ENCODE results near the gene MMS22L.

MMS22L gene

GRCh38 chr6:97214671-97215070, 68.3 kb downstream of the MMS22L start:
- Mint-ChIP-seq H3K36me3 (ENCODE audit: insufficient read depth) (peaks cover 3% of the 10 kb centered on the region), H3K27ac (no peak overlapping the region), H3K4me3 (no peak overlapping the region), H3K27me3 (no peaks in the 10 kb centered on the region), H3K4me1 (ENCODE audit: low read depth in 2 of 2) (no peaks in the 10 kb centered on the region), H3K9me3 (no peaks in the 10 kb centered on the region)
- DNase-seq (no peak), ATAC-seq (replicated peaks) (no peak)

- DNase-seq (no peak), ATAC-seq (replicated peaks) (no peak)
- H3K9me3 Mint-ChIP-seq: no peaks in the 10 kb centered on the region
- H3K4me3 Mint-ChIP-seq: no peak overlapping the region
- H3K27ac Mint-ChIP-seq: peak overlapping the region in 1 of 2 donors; percentile 7
- no peaks in the 10 kb centered on the region for H3K27me3 Mint-ChIP-seq
- H3K4me1 Mint-ChIP-seq (ENCODE audit: low read depth in 2 of 2): no peaks in the 10 kb centered on the region
- no peaks in the 10 kb centered on the region for H3K36me3 Mint-ChIP-seq (ENCODE audit: insufficient read depth)
These were observed 75.6 kb downstream of the MMS22L start for GRCh38 chr6:97207383-97207782.

- H3K36me3 Mint-ChIP-seq (ENCODE audit: insufficient read depth): no peaks in the 10 kb centered on the region
- peak overlapping the region in 1 of 2 donors; percentile 62 for H3K27ac Mint-ChIP-seq
- DNase-seq (no peak), ATAC-seq (replicated peaks) (no peak)
- no peaks in the 10 kb centered on the region for H3K4me1 Mint-ChIP-seq (ENCODE audit: low read depth in 2 of 2)
- no peaks in the 10 kb centered on the region for H3K27me3 Mint-ChIP-seq
- no peak overlapping the region for H3K4me3 Mint-ChIP-seq
- no peaks in the 10 kb centered on the region for H3K9me3 Mint-ChIP-seq
These were observed 77.0 kb downstream of the MMS22L start for GRCh38 chr6:97205966-97206365.

- H3K27ac Mint-ChIP-seq: no peak overlapping the region
These were observed 79.7 kb downstream of the MMS22L start for GRCh38 chr6:97203343-97203742.

GRCh38 chr6:97198046-97198565, 84.9 kb downstream of the MMS22L start:
- no peak overlapping the region for H3K4me3 Mint-ChIP-seq
- H3K36me3 Mint-ChIP-seq (ENCODE audit: insufficient read depth): no peaks in the 10 kb centered on the region
- DNase-seq (no peak), ATAC-seq (replicated peaks) (no peak)
- H3K27me3 Mint-ChIP-seq: no peaks in the 10 kb centered on the region
- H3K4me1 Mint-ChIP-seq (ENCODE audit: low read depth in 2 of 2): no peaks in the 10 kb centered on the region
- H3K9me3 Mint-ChIP-seq: no peaks in the 10 kb centered on the region
- peak overlapping the region in 1 of 2 donors; percentile 42 for H3K27ac Mint-ChIP-seq

More at GRCh38 chr6:97203343-97203742, 79.7 kb downstream of the MMS22L start:
- no peaks in the 10 kb centered on the region for H3K36me3 Mint-ChIP-seq (ENCODE audit: insufficient read depth)
- no peak overlapping the region for H3K4me3 Mint-ChIP-seq
- H3K4me1 Mint-ChIP-seq (ENCODE audit: low read depth in 2 of 2): no peaks in the 10 kb centered on the region
- no peak for ATAC-seq (replicated peaks)
- no peaks in the 10 kb centered on the region for H3K9me3 Mint-ChIP-seq
- no peak for DNase-seq
- no peaks in the 10 kb centered on the region for H3K27me3 Mint-ChIP-seq

- Mint-ChIP-seq H3K27ac (peak overlapping the region in 1 of 2 donors; percentile 21), H3K4me1 (ENCODE audit: low read depth in 2 of 2) (no peaks in the 10 kb centered on the region), H3K9me3 (no peaks in the 10 kb centered on the region), H3K27me3 (no peaks in the 10 kb centered on the region), H3K36me3 (ENCODE audit: insufficient read depth) (no peaks in the 10 kb centered on the region), H3K4me3 (no peak overlapping the region)
- DNase-seq: no peak
- no peak for ATAC-seq (replicated peaks)
These were observed 87.9 kb downstream of the MMS22L start for GRCh38 chr6:97195117-97195516.

- no peaks in the 10 kb centered on the region for H3K4me1 Mint-ChIP-seq (ENCODE audit: low read depth in 2 of 2)
- H3K9me3 Mint-ChIP-seq: no peaks in the 10 kb centered on the region
- no peak overlapping the region for H3K27ac Mint-ChIP-seq
- ATAC-seq (replicated peaks) (no peak), DNase-seq (no peak)
- H3K36me3 Mint-ChIP-seq (ENCODE audit: insufficient read depth): no peaks in the 10 kb centered on the region
- H3K27me3 Mint-ChIP-seq: no peaks in the 10 kb centered on the region
- no peak overlapping the region for H3K4me3 Mint-ChIP-seq
These were observed 93.2 kb downstream of the MMS22L start for GRCh38 chr6:97189767-97190166.

- Mint-ChIP-seq H3K36me3 (ENCODE audit: insufficient read depth) (no peaks in the 10 kb centered on the region), H3K9me3 (no peaks in the 10 kb centered on the region), H3K4me3 (no peak overlapping the region), H3K4me1 (ENCODE audit: low read depth in 2 of 2) (no peaks in the 10 kb centered on the region), H3K27me3 (no peaks in the 10 kb centered on the region), H3K27ac (no peak overlapping the region)
- ATAC-seq (replicated peaks) (no peak), DNase-seq (no peak)
These were observed 95.1 kb downstream of the MMS22L start for GRCh38 chr6:97187951-97188350.

- Mint-ChIP-seq H3K4me1 (ENCODE audit: low read depth in 2 of 2) (no peaks in the 10 kb centered on the region), H3K27me3 (no peaks in the 10 kb centered on the region), H3K4me3 (no peak overlapping the region), H3K36me3 (ENCODE audit: insufficient read depth) (no peaks in the 10 kb centered on the region), H3K9me3 (no peaks in the 10 kb centered on the region), H3K27ac (no peak overlapping the region)
- ATAC-seq (replicated peaks) (peak; percentile 81), DNase-seq (peak; percentile 50 to 54 (median 51))
These were observed 96.5 kb downstream of the MMS22L start for GRCh38 chr6:97186416-97186999.

- no peaks in the 10 kb centered on the region for H3K27me3 Mint-ChIP-seq
- H3K4me1 Mint-ChIP-seq (ENCODE audit: low read depth in 2 of 2): no peaks in the 10 kb centered on the region
- ATAC-seq (replicated peaks): no peak
- no peaks in the 10 kb centered on the region for H3K9me3 Mint-ChIP-seq
- H3K27ac Mint-ChIP-seq: no peak overlapping the region
- H3K4me3 Mint-ChIP-seq: no peak overlapping the region
- no peaks in the 10 kb centered on the region for H3K36me3 Mint-ChIP-seq (ENCODE audit: insufficient read depth)
- DNase-seq: no peak
These were observed 105.1 kb downstream of the MMS22L start for GRCh38 chr6:97177905-97178304.

GRCh38 chr6:97176468-97176867, 106.5 kb downstream of the MMS22L start:
- ATAC-seq (replicated peaks): no peak
- no peak for DNase-seq
- H3K27me3 Mint-ChIP-seq: no peaks in the 10 kb centered on the region
- no peaks in the 10 kb centered on the region for H3K4me1 Mint-ChIP-seq (ENCODE audit: low read depth in 2 of 2)
- no peaks in the 10 kb centered on the region for H3K9me3 Mint-ChIP-seq
- no peaks in the 10 kb centered on the region for H3K36me3 Mint-ChIP-seq (ENCODE audit: insufficient read depth)
- no peak overlapping the region for H3K4me3 Mint-ChIP-seq
- no peak overlapping the region for H3K27ac Mint-ChIP-seq

GRCh38 chr6:97175806-97176205, 107.2 kb downstream of the MMS22L start:
- no peak for DNase-seq
- ATAC-seq (replicated peaks): no peak
- Mint-ChIP-seq H3K4me3 (no peak overlapping the region), H3K36me3 (ENCODE audit: insufficient read depth) (peaks cover under 1% of the 10 kb centered on the region), H3K27me3 (no peaks in the 10 kb centered on the region), H3K4me1 (ENCODE audit: low read depth in 2 of 2) (no peaks in the 10 kb centered on the region), H3K9me3 (no peaks in the 10 kb centered on the region), H3K27ac (no peak overlapping the region)

GRCh38 chr6:97174471-97174870, 108.5 kb downstream of the MMS22L start:
- H3K36me3 Mint-ChIP-seq (ENCODE audit: insufficient read depth): peaks cover 5% of the 10 kb centered on the region
- no peak for ATAC-seq (replicated peaks)
- H3K4me1 Mint-ChIP-seq (ENCODE audit: low read depth in 2 of 2): no peaks in the 10 kb centered on the region
- H3K9me3 Mint-ChIP-seq: no peaks in the 10 kb centered on the region
- no peak overlapping the region for H3K4me3 Mint-ChIP-seq
- no peak overlapping the region for H3K27ac Mint-ChIP-seq
- no peaks in the 10 kb centered on the region for H3K27me3 Mint-ChIP-seq
- no peak for DNase-seq

- peaks cover 11% of the 10 kb centered on the region for H3K36me3 Mint-ChIP-seq (ENCODE audit: insufficient read depth)
- peaks cover 7 to 8% of the 10 kb centered on the region in 2 donors for H3K9me3 Mint-ChIP-seq
- no peak overlapping the region for H3K4me3 Mint-ChIP-seq
- no peaks in the 10 kb centered on the region for H3K27me3 Mint-ChIP-seq
- H3K4me1 Mint-ChIP-seq (ENCODE audit: low read depth in 2 of 2): no peaks in the 10 kb centered on the region
- ATAC-seq (replicated peaks) (no peak), DNase-seq (no peak)
- no peak overlapping the region for H3K27ac Mint-ChIP-seq
These were observed 122.7 kb downstream of the MMS22L start for GRCh38 chr6:97160280-97160679.

All from effector memory CD8-positive, alpha-beta T cell (primary cell).